ENCODE data around the gene TAF3.

TAF3 gene

DNA sequence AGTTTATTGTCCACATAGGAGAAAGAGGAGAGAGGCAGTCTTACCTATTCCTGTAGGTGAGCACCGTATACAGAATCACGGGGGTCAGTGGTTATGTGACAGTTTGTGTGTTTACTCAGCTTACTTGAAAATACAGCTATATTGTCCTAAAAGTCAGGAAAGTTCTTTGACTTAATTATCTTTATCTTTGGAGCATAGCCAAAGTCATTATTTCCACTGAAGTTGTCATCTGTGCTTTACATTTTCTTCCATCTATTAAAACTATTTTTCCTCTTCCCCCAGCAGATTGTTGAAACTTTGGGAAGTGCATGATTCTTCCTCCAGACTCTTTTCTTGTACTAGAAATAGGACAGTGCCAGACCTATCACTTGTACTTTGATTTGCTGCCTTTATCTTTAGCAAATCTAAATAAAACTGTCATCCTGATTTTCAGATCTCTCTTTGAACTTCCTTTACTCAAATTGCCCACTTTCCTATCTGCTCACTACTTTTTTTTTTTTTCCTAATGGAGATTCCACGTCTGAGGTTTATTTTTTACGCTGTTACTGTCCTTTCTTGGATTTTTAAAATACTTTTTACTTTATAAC lies 58.3 kb downstream of the TAF3 start:
- no peak overlapping the region for H3K4me3 ChIP-seq (ENCODE audit: low read depth in 1 of 2, low read length in 1 of 2)
- no peaks in the 10 kb centered on the region for H3K9me3 ChIP-seq
- TF ChIP-seq, protein P1, sequence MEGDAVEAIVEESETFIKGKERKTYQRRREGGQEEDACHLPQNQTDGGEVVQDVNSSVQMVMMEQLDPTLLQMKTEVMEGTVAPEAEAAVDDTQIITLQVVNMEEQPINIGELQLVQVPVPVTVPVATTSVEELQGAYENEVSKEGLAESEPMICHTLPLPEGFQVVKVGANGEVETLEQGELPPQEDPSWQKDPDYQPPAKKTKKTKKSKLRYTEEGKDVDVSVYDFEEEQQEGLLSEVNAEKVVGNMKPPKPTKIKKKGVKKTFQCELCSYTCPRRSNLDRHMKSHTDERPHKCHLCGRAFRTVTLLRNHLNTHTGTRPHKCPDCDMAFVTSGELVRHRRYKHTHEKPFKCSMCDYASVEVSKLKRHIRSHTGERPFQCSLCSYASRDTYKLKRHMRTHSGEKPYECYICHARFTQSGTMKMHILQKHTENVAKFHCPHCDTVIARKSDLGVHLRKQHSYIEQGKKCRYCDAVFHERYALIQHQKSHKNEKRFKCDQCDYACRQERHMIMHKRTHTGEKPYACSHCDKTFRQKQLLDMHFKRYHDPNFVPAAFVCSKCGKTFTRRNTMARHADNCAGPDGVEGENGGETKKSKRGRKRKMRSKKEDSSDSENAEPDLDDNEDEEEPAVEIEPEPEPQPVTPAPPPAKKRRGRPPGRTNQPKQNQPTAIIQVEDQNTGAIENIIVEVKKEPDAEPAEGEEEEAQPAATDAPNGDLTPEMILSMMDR (IDR thresholded peaks at IDR 0.05) = no peak
- H3K27ac ChIP-seq = no peak overlapping the region
- no peaks in the 10 kb centered on the region for H3K36me3 ChIP-seq
- H3K4me1 ChIP-seq (ENCODE audit: control insufficient read depth in 1 of 2, insufficient read depth in 1 of 2, low read depth in 1 of 2, low read length in 1 of 2) = no peaks in the 10 kb centered on the region
- H3K27me3 ChIP-seq = no peaks in the 10 kb centered on the region

DNA sequence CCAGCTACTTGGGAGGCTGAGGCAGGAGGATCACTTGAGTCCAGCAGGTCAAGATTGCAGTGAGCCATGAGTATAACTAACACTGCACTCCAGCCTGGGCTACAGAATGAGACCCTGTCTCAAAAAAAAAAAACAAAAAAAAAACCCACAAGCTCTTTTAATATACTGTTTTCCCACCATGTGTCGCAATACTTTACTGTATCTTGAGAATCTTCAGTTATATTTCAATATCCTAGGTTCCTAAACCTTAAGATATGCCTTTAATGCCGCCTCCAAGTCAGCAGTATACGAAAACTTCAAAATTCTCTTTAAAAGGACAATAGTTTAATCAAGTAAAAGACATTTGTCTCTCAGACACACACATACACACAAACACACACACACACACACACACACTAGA lies 62.8 kb downstream of the TAF3 start:
- no peak overlapping the region for H3K27ac ChIP-seq
- TF ChIP-seq, protein P1 (IDR thresholded peaks at IDR 0.05) = no peak
- no peaks in the 10 kb centered on the region for H3K36me3 ChIP-seq
- H3K4me1 ChIP-seq (ENCODE audit: control insufficient read depth in 1 of 2, insufficient read depth in 1 of 2, low read depth in 1 of 2, low read length in 1 of 2) = no peaks in the 10 kb centered on the region
- no peak overlapping the region for H3K4me3 ChIP-seq (ENCODE audit: low read depth in 1 of 2, low read length in 1 of 2)
- no peaks in the 10 kb centered on the region for H3K9me3 ChIP-seq
- H3K27me3 ChIP-seq = no peaks in the 10 kb centered on the region

DNA sequence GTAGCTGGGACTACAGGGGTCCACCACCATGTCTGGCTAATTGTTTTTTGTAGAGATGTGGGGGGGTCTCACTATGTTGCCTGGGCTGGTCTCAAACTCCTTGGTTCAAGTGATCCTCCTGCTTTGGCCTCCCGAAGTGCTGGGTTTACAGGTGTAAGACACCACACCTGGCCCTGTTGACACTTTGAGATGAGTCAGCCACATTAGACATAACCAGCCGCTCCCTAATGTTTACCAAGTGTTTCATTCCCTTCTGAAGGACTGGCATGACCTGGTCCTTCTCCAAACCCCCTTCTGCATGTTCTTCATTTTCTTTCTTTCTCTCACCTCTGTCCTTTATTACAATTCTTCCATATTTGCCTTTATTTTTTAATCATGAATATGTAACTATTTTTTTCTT lies 67.8 kb downstream of the TAF3 start:
- Histone ChIP-seq H3K36me3 (no peaks in the 10 kb centered on the region), H3K4me1 (ENCODE audit: control insufficient read depth in 1 of 2, insufficient read depth in 1 of 2, low read depth in 1 of 2, low read length in 1 of 2) (no peaks in the 10 kb centered on the region), H3K27ac (no peak overlapping the region), H3K9me3 (no peaks in the 10 kb centered on the region), H3K27me3 (no peaks in the 10 kb centered on the region), H3K4me3 (ENCODE audit: low read depth in 1 of 2, low read length in 1 of 2) (no peak overlapping the region)
- TF ChIP-seq, protein P1 (IDR thresholded peaks at IDR 0.05) = no peak

DNA sequence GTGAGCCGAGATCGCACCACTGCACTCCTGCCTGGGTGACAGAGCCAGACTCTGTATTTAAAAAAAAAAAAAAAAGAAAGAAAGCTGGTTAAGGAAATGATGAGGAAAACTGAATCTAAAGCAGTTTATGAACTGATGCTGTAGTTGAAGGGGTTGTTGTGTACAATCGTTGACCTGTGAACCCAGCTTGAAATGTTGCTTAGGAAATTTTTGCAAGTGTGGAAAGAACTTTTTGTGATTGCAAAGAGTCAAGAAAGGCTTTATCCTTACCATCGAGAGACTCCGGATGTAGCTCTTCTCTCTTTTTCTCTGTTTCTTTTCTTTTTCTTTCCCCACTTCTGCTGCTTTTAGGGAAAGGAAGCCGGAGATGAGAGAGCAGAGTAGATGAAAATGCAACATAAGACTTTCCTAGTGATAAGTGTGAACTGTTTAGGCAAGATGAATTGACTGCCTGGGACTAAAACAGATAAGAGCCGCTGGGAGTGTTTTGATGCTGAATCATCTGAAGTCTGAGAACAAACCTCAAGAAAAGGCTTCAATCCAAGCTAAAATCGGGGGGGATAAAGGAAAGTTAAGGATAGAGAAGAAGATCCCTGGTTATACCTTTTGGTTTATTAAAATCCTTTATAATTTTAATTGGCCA lies 69.0 kb downstream of the TAF3 start:
- Histone ChIP-seq H3K4me1 (ENCODE audit: control insufficient read depth in 1 of 2, insufficient read depth in 1 of 2, low read depth in 1 of 2, low read length in 1 of 2) (no peaks in the 10 kb centered on the region), H3K27me3 (no peaks in the 10 kb centered on the region), H3K9me3 (no peaks in the 10 kb centered on the region), H3K4me3 (ENCODE audit: low read depth in 1 of 2, low read length in 1 of 2) (no peak overlapping the region), H3K36me3 (no peaks in the 10 kb centered on the region), H3K27ac (no peak overlapping the region)
- TF ChIP-seq, protein P1 (IDR thresholded peaks at IDR 0.05) = no peak

DNA sequence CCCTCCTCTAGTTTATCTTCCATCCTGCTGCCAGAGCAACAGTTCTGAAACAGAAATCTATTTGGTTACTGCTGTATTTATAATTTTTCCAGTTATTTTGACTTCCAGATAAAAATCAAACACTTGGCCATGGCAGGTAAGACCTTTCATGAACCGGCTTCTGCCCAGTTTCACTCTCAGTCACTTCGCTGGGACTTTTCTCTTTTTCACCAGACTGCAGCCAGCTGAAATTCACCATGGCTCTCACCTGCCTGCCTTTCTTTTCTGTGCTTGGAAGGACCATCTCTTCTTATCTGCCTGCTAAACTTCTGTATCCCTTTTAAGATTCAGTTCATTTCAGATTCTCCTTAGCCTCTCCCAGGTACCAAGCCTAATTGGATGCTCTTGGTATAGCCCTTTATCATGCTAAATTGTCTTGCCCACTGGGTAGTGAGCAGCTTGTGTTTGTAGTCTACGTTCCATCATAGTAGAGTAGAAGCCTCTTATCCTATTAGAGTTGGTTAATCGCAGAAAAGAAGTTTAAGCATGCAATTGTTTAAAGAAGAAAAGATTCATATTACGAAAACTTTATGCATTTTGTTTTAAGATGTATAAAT lies 71.7 kb downstream of the TAF3 start:
- Histone ChIP-seq H3K27ac (no peak overlapping the region), H3K4me1 (ENCODE audit: control insufficient read depth in 1 of 2, insufficient read depth in 1 of 2, low read depth in 1 of 2, low read length in 1 of 2) (no peaks in the 10 kb centered on the region), H3K36me3 (no peaks in the 10 kb centered on the region), H3K4me3 (ENCODE audit: low read depth in 1 of 2, low read length in 1 of 2) (no peak overlapping the region), H3K27me3 (no peaks in the 10 kb centered on the region), H3K9me3 (no peaks in the 10 kb centered on the region)
- TF ChIP-seq, protein P1 (IDR thresholded peaks at IDR 0.05) = no peak
